ENCODE results near the gene ENHO.

DNA sequence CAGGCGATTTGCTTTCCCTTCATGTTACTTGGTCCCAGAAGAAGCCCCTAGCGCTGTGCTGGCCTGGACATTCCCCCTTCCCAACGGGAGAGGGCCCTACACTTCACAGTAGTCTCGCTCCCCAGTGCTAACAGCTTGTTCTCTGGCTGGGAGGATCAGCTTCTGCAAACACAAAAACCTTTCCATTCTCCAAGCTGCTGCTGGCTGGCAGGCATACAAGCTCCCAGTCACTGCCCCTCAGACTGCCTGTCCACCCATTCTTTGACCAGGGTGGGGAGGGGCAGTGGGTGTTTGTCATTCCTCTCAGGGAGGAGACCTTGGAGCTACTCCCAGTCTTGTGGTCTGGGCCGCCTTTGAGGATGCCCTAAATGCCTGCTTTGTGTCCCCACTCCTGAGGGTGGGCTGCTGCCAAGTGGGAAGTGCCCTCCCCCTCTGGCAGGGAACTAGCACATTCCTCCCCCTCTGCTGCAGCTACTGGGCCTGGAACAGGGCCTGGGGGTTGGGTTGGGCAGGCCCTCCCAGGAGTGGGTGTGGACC lies 20.8 kb downstream of the ENHO start:
- TF ChIP-seq, protein P1, sequence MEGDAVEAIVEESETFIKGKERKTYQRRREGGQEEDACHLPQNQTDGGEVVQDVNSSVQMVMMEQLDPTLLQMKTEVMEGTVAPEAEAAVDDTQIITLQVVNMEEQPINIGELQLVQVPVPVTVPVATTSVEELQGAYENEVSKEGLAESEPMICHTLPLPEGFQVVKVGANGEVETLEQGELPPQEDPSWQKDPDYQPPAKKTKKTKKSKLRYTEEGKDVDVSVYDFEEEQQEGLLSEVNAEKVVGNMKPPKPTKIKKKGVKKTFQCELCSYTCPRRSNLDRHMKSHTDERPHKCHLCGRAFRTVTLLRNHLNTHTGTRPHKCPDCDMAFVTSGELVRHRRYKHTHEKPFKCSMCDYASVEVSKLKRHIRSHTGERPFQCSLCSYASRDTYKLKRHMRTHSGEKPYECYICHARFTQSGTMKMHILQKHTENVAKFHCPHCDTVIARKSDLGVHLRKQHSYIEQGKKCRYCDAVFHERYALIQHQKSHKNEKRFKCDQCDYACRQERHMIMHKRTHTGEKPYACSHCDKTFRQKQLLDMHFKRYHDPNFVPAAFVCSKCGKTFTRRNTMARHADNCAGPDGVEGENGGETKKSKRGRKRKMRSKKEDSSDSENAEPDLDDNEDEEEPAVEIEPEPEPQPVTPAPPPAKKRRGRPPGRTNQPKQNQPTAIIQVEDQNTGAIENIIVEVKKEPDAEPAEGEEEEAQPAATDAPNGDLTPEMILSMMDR (IDR thresholded peaks at IDR 0.05) = no peak
- peak in 1 of 2 donors; percentile 45 for TF ChIP-seq POLR2AphosphoS5 (IDR thresholded peaks at IDR 0.05; ENCODE audit: insufficient read depth in 1 of 2, low read depth in 1 of 2)
- TF ChIP-seq POLR2A (IDR thresholded peaks at IDR 0.05) = no peak

Measured in vagina (tissue), 2 donors.